GM08714 (cell line): Measurements from ENCODE around the gene NDUFS4.

Experiments
- H3K4me3 ChIP-seq: fragments of 200-500 bp; sonication (Bioruptor generic); 2 replicates; pipeline ENCODE4 v1.5.1; 2014; ENCODE audit warnings: mild to moderate bottlenecking, low read length, inconsistent platforms
- ZNF274 ChIP-seq: IDR thresholded peaks from 2 replicates; pipeline ENCODE4 v1.6.1; 2012; ENCODE audit warnings: mild to moderate bottlenecking, low read depth, low read length

Gene NDUFS4

GRCh38 chr5:53556001-53556400 is 4.4 kb upstream of the NDUFS4 start:
- TF ChIP-seq ZNF274 = no peak
- H3K4me3 ChIP-seq = no peak overlapping the region

- no peak overlapping the region for H3K4me3 ChIP-seq
- no peak for TF ChIP-seq ZNF274
Measured at GRCh38 chr5:53557386-53557785, 3.1 kb upstream of the NDUFS4 start.

- H3K4me3 ChIP-seq = no peak overlapping the region
- TF ChIP-seq ZNF274 = no peak
Measured at GRCh38 chr5:53558966-53559365, 1.5 kb upstream of the NDUFS4 start.

- peak overlapping the region; percentile 72 for H3K4me3 ChIP-seq
- no peak for TF ChIP-seq ZNF274
Measured at GRCh38 chr5:53560028-53560427, 411 bp upstream of the NDUFS4 start.

- TF ChIP-seq ZNF274 = no peak
- H3K4me3 ChIP-seq = no peak overlapping the region
Measured at GRCh38 chr5:53568401-53568800, 8.0 kb downstream of the NDUFS4 start.

GRCh38 chr5:53568871-53569270 is 8.4 kb downstream of the NDUFS4 start:
- H3K4me3 ChIP-seq = no peak overlapping the region
- TF ChIP-seq ZNF274 = no peak

- H3K4me3 ChIP-seq = no peak overlapping the region
- no peak for TF ChIP-seq ZNF274
Measured at GRCh38 chr5:53569453-53569852, 9.0 kb downstream of the NDUFS4 start.

DNA sequence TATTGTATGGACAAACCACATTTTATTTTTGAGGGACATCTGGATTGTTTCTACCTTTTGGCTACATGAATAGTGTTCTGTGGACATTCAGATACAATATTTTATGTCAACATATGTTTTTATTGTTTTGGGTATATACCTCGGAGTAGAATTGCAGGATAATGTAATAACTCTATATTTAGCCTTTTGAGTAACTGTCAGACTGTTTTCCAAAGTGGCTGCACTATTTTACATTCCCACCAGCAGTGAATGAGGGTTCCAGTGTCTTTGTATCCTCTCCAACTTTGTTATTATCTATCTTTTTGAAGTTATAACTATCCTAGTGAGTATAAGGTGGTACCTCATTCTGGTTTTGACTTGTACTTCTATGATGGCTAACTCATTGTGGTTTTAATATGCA is 11.0 kb downstream of the NDUFS4 start:
- no peak overlapping the region for H3K4me3 ChIP-seq
- TF ChIP-seq ZNF274 = no peak

DNA sequence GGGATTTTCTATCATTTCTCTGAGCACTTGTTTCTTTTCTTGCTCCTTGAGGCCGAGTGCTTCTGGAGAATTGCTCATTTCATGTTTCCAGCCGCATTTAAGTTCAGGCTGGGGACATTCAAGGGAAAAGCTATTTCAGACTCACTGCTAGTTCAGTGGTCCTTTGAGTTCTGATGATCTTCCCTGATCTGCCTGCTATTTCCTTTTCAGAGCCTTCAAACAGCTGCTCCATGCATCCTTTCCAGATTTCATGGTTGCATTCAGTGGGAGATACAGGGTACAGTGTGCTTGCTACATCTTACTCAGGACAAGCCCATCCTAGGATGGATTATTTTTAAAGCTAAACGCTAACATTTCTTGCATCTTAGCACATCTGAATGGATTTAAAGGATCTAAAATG is 14.7 kb downstream of the NDUFS4 start:
- no peak overlapping the region for H3K4me3 ChIP-seq
- TF ChIP-seq ZNF274 = no peak

GRCh38 chr5:53575831-53576230 is 15.4 kb downstream of the NDUFS4 start:
- TF ChIP-seq ZNF274 = no peak
- no peak overlapping the region for H3K4me3 ChIP-seq

DNA sequence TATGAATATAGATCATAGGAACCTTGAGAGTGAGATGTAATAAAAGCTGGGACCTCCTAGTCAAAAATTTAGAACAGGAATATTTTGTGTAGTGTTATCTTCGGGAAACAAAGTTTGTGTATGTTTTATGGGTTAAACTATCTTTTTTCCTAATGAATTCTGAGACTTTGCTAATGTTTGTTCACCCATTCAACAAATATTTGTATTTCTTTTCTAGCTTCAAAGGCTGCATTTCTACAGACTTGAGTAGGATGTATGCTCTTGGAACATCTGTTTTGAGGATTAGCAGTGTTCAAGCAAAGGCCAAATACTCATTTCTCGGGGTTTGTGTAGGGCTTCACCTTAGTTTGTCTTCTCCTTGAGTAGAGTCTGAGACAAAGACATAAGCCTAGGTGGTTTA is 16.2 kb downstream of the NDUFS4 start:
- no peak overlapping the region for H3K4me3 ChIP-seq
- no peak for TF ChIP-seq ZNF274

GRCh38 chr5:53578854-53579253 is 18.4 kb downstream of the NDUFS4 start:
- no peak overlapping the region for H3K4me3 ChIP-seq
- TF ChIP-seq ZNF274 = no peak

GRCh38 chr5:53580547-53580946 is 20.1 kb downstream of the NDUFS4 start:
- H3K4me3 ChIP-seq = no peak overlapping the region
- TF ChIP-seq ZNF274 = no peak

DNA sequence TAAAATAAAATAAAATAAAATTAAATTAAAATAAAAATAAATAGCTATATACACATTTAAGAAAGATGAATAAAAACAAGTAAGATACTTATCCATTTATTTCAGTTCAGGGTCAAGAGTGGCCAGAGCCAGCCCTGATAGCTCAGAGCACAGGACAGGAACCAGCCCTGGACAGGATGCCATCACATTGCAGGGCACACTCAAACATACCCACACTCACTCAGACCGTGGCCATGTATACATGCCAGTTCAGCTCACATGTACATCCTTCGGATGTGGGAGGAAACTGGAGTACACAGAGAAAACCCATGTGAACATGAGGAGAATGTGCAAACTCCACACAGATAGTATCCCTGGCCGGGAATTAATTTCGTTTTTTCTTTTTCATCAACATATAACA is 21.8 kb downstream of the NDUFS4 start:
- no peak for TF ChIP-seq ZNF274
- H3K4me3 ChIP-seq = no peak overlapping the region

GRCh38 chr5:53590759-53591158 is 30.3 kb downstream of the NDUFS4 start:
- no peak overlapping the region for H3K4me3 ChIP-seq
- TF ChIP-seq ZNF274 = no peak

- TF ChIP-seq ZNF274 = no peak
- no peak overlapping the region for H3K4me3 ChIP-seq
Measured at GRCh38 chr5:53594419-53594818, 34.0 kb downstream of the NDUFS4 start.

DNA sequence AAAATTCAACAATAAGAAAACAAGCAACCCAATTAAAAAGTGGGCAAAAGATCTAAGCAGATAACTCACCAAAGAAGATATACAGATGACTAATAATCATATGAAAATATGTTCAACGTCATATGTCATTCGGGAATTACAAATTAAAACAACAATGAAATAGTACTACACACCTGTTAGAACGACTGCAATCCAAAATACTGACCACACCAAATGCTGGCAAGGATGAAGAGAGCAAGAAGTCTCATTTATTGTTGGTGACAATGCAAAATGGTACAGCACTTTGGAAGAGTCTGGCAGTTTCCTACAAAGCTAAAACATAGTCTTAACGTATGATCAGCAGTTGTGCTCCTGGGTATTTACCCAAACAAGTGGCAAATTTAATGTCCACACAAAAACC is 37.5 kb downstream of the NDUFS4 start:
- no peak overlapping the region for H3K4me3 ChIP-seq
- TF ChIP-seq ZNF274 = no peak
